A549 (cell line): ENCODE results near the gene GFOD2. TPM values are rescaled to one million over a fixed set of nuclear protein-coding genes. Genes with fewer than 3 reads are reported as not detected.

Source experiments
- ATAC-seq, 2 experiments: fragments of 200-7000 bp in 1 of 2; fragments of >200 bp in 1 of 2; cut with Nextera tagmentation in 1 of 2; cut with Tn5 transposase in 1 of 2; 3 replicates each; pipeline versions ENCODE4 v1.8.0 to v1.9.1; 2018 to 2020; ENCODE audit warnings: mild to moderate bottlenecking in 1 of 2, moderate library complexity in 1 of 2
- CTCF ChIA-PET: fragments of 300-600 bp; sonication (Branson Sonifier 250); formaldehyde crosslinking; extraction: SDS; loops from one replicate; lab custom pipeline; 2021; ENCODE audit warnings: antibody characterized with exemption, inconsistent platforms; lab: Yijun Ruan, JAX
- POLR2A ChIA-PET: fragments of 350-600 bp; formaldehyde crosslinking; extraction: SDS; loops from one replicate; lab custom pipeline; 2021; ENCODE audit warnings: antibody characterized with exemption, inconsistent platforms; lab: Yijun Ruan, JAX
- DNase-seq, 2 experiments: peaks; one replicate each; pipeline versions ENCODE4 v3.0.0 to v3.0.0-alpha.2; 2011 to 2016; ENCODE audit warnings: low read depth in 1 of 2, low spot score in 1 of 2
- FAIRE-seq: peaks from 2 replicates; lab custom pipeline; 2011; peaks lifted over from hg19 to GRCh38; lab: Jason Lieb, UNC
- H3K27ac ChIP-seq, 2 experiments: fragments of >200 bp; sonication (Bioruptor Twin); formaldehyde crosslinking; 3 replicates each; pipeline ENCODE4 v1.5.1; 2016 to 2017
- H3K4me1 ChIP-seq: fragments of >200 bp; sonication (Bioruptor Twin); formaldehyde crosslinking; 3 replicates; pipeline ENCODE4 v1.6.1; 2016
- H3K4me2 ChIP-seq: fragments of >200 bp; sonication (Bioruptor Twin); formaldehyde crosslinking; 3 replicates; pipeline ENCODE4 v1.6.1; 2016
- H3K4me3 ChIP-seq: fragments of >200 bp; sonication (Bioruptor Twin); formaldehyde crosslinking; 3 replicates; pipeline ENCODE4 v1.5.1; 2016
- H3K9me3 ChIP-seq: fragments of >200 bp; sonication (Bioruptor Twin); formaldehyde crosslinking; 3 replicates; pipeline ENCODE4 v1.6.1; 2016
- BCL3 ChIP-seq: fragments of >200 bp; sonication (Bioruptor Twin); formaldehyde crosslinking; IDR thresholded peaks from 3 replicates; pipeline ENCODE4 v1.6.1; 2016
- ELK1 ChIP-seq: fragments of 150-350 bp; IDR thresholded peaks from 2 replicates; pipeline ENCODE4 v1.6.1; 2014; ENCODE audit warnings: low read depth, mild to moderate bottlenecking, low read length
- ESRRA ChIP-seq: fragments of 150-350 bp; IDR thresholded peaks from 2 replicates; pipeline ENCODE4 v1.6.1; 2014; ENCODE audit warnings: mild to moderate bottlenecking, low read length, borderline replicate concordance
- FOSL2 ChIP-seq, 2 experiments: fragments of 450-650 bp in 1 of 2; fragments of >200 bp in 1 of 2; sonication (Bioruptor Twin) in 1 of 2; formaldehyde crosslinking; IDR thresholded peaks; 2 replicates each; pipeline versions ENCODE4 v1.5.0 to v1.6.1; 2016 to 2020; ENCODE audit warnings: mild to moderate bottlenecking in 1 of 2, moderate library complexity in 1 of 2
- HDAC2 ChIP-seq: fragments of 200-600 bp; sonication (generic); IDR thresholded peaks from 2 replicates; pipeline ENCODE4 v1.6.1; 2016
- JUNB ChIP-seq: fragments of >200 bp; sonication (Bioruptor Twin); formaldehyde crosslinking; IDR thresholded peaks from 2 replicates; pipeline ENCODE4 v1.6.1; 2016
- KDM5A ChIP-seq: fragments of 200-600 bp; sonication (generic); IDR thresholded peaks from 2 replicates; pipeline ENCODE4 v1.6.1; 2016; ENCODE audit warnings: antibody characterized with exemption, mild to moderate bottlenecking
- MAX ChIP-seq: IDR thresholded peaks from 2 replicates; pipeline ENCODE4 v1.6.1; 2012
- POLR2A ChIP-seq: IDR thresholded peaks from 2 replicates; pipeline ENCODE4 v1.6.1; 2012; ENCODE audit warnings: mild to moderate bottlenecking, low read length
- REST ChIP-seq: fragments of 200-600 bp; sonication (generic); IDR thresholded peaks from 2 replicates; pipeline ENCODE4 v1.6.1; 2016; ENCODE audit warnings: antibody characterized with exemption, mild to moderate bottlenecking, moderate library complexity
- RFX5 ChIP-seq: fragments of 450-650 bp; IDR thresholded peaks from 2 replicates; pipeline ENCODE4 v1.7.1; 2014; ENCODE audit warnings: antibody characterized with exemption, mild to moderate bottlenecking, moderate library complexity
- TFCP2L1 ChIP-seq: fragments of 250-450 bp; sonication (Bioruptor Pico); IDR thresholded peaks from 2 replicates; pipeline ENCODE4 v1.5.0; 2021; ENCODE audit warnings: mild to moderate bottlenecking
- WGBS: methylation state at CpG from one replicate; pipeline ENCODE4 v1.1.6; 2017; ENCODE audit errors: missing lambda C conversion rate; 5-methylcytosine and 5-hydroxymethylcytosine counted together
- polyA plus RNA-seq, 4 experiments: library from polyadenylated mRNA; depleted of rRNA in 3 of 4; stranded (reverse); fragments of >200 nt; fragmentation: RNase III in 1 of 4; extraction: RNeasy Plus Mini Kit Qiagen cat#74134 plus additional on column Dnase treatment in 1 of 4; gene quantifications; 2 replicates in 3 of 4; 3 replicates in 1 of 4; pipeline ENCODE4 v1.2.3, GENCODE V29; 2011 to 2017
- TF ChIP-seq, protein P1 (sequence below): fragments of 250-450 bp; sonication (Bioruptor Pico); IDR thresholded peaks from 2 replicates; pipeline ENCODE4 v1.5.0; 2021; ENCODE audit warnings: mild to moderate bottlenecking, moderate library complexity, borderline replicate concordance

Gene GFOD2
- polyA plus RNA-seq, 2 of the 4 experiments (the other 2 are of a cell fraction): 10.3 to 16.4 TPM

GRCh38 chr16:67719048-67719777, at the start of gene GFOD2 (continued):
- peak; percentile 86; the same call in 2 of the 3 replicates for TF ChIP-seq BCL3
- TF ChIP-seq, protein P1, sequence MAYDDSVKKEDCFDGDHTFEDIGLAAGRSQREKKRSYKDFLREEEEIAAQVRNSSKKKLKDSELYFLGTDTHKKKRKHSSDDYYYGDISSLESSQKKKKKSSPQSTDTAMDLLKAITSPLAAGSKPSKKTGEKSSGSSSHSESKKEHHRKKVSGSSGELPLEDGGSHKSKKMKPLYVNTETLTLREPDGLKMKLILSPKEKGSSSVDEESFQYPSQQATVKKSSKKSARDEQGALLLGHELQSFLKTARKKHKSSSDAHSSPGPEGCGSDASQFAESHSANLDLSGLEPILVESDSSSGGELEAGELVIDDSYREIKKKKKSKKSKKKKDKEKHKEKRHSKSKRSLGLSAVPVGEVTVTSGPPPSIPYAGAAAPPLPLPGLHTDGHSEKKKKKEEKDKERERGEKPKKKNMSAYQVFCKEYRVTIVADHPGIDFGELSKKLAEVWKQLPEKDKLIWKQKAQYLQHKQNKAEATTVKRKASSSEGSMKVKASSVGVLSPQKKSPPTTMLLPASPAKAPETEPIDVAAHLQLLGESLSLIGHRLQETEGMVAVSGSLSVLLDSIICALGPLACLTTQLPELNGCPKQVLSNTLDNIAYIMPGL: no peak

GRCh38 chr16:67767953-67768352, 48.8 kb upstream of the GFOD2 start:
- 76% methylated on average over 7 of the region's 7 CpGs for WGBS
- CTCF ChIA-PET: interaction anchor here (0.6 to 3.3 kb wide), 3 partner anchors 28 to 96 kb away, joined by 3 to 9 read pairs (median 3); no protein-coding TSS in a partner anchor
- Histone ChIP-seq H3K4me1 (peaks cover 5% of the 10 kb centered on the region; the same call in 2 of the 3 replicates), H3K9me3 (no peaks in the 10 kb centered on the region), H3K4me3 (no peak overlapping the region), H3K4me2 (0 out of 3 replicates have a peak overlapping the region, but pooled peaks have one; percentile 4)
- no peak for ATAC-seq
- TF ChIP-seq FOSL2 (IDR thresholded peaks at IDR 0.05) (no peak), FOSL2 (CRISPR knock-in tag; IDR thresholded peaks at IDR 0.05) (peak; percentile 59), TFCP2L1 (CRISPR knock-in tag) (no peak), ELK1 (no peak), HDAC2 (no peak), BCL3 (no peak)
- TF ChIP-seq, all 56 proteins: peak for 1
- peak in 1 of 2 experiments; percentile 22 for DNase-seq
- no peak for FAIRE-seq
- POLR2A ChIA-PET: no interaction called here
- H3K27ac ChIP-seq: peak overlapping the region in 1 of 2 experiments; percentile 18; a peak in 1 of 6 replicates

DNA sequence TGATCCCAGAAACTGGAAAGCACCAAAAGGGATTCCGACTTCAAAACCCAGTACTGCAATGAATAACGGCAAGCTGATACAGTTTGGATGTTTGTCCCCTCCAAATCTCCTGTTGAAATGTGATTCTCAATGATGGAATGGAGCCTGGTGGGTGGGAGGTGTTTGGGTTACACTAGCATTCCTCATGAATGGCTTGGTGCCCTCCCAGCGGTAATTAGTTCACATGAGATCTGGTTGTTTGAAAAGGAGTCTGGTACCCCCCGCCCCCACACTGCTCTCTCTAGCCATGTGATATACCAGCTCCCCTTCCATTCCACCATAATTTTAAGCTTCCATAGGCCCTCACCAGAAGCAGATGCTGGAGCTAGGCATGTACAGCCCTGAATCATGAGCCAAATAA, 47.2 kb upstream of the GFOD2 start:
- Histone ChIP-seq H3K4me2 (no peak overlapping the region), H3K4me1 (peaks cover 5% of the 10 kb centered on the region; the same call in 2 of the 3 replicates), H3K4me3 (no peak overlapping the region), H3K27ac (no peak overlapping the region), H3K9me3 (no peaks in the 10 kb centered on the region)
- ChIA-PET CTCF (interaction anchor here (0.6 to 1.1 kb wide), 3 partner anchors 11 to 51 kb away, joined by 3 to 4 read pairs (median 3); no protein-coding TSS in a partner anchor), POLR2A (no interaction called here)
- no peak for FAIRE-seq
- no peak for ATAC-seq
- TF ChIP-seq MAX (no peak), POLR2A (no peak), REST (no peak), JUNB (no peak), ESRRA (no peak), KDM5A (no peak), RFX5 (no peak)
- no peak for DNase-seq
- 92% methylated on average over 4 of the region's 4 CpGs for WGBS
